ENCODE results near the gene ATP11A. TPM values are rescaled to one million over a fixed set of nuclear protein-coding genes. Genes with fewer than 3 reads are reported as not detected.

Gene ATP11A
- total RNA-seq = 10 to 100 TPM; 22.1 to 27.2 (median 26.8) TPM

DNA sequence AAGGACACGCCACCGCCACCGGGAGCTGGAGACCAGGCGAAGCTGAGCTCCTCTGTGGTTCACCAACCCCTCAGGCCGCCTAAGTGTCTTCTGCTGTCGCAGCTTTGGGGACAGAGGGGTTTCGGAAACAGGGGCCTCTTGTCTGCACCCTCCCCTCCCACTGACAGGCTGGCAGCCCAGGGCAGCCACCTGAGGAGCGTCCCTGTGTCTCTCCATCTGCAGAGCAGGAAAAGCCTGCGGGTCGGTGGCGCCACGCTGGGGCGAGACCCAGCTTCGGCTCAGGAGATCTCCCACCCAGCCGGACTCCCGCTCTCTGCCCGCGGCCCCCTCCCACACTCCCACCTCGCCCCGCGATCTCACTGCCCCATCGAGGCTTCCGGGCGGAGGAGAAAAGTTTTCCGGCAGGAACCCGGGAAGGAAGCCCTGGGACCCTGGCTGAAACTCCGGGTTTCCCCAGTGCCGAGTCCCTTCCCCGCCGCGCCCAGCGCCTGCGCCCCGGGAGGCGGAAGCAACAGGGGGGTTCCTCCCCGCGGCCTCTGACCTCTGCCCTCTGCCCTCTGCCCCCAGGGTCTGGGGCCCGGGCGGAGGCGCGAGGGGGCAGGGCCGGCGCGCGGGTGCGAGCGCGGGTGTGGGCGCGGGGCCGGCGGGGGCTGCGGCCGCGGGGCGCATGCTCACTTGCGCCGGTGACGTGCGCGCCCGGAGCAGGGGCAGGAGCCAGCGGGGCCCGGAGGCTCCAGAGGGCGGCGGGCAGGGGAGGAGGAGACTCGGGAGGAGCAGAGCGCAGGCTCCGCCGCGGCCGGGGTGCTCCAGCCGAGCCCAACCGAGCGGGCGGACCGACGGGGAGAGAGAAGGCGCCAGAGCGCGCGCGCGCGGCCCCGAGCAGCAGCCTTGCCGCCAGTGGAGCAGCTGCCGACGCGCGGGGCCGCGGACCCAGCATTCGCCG, at the start of gene ATP11A:
Gene ATP11A (plus strand): TSS at position 736 of the 943 bp plus-strand sequence. CDS start 379 bp downstream, outside the sequence.
- intact Hi-C loops (cut with DNase I; ENCODE audit: low total_unique reads) = no loop called here

DNA sequence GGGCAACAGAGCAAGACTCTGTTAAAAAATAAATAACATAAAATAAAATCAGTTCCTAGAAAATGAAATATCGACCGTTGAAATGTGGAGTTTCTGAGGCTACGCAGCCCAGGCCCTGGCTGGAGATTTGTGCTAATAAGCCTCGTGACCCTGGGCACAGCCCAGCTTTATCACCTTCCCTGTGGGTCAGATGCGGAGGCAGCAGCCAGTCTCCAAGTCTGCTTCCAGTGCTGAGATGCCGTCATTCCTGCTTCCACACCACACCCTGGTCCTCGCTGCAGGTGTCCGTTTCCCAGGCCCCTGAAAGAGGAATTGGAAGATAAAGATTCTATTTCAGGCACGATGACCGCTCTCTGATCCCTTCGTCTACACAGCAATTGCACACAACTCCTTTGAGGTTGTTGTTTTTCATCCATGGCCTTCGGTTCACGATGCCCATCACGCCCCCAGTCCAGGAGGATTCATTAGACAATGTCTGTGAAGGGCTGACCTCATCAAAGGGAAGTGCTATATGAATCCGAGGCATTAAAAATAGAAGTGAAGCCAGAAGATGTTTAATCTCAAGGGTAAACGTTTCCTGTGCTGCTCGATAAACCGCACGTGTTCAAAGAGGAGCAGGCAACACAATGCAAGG, 48.3 kb upstream of the ATP11A start:
- intact Hi-C loops (cut with DNase I; ENCODE audit: low total_unique reads) = no loop called here
- TF ChIP-seq POLR2AphosphoS5 (IDR thresholded peaks at IDR 0.05) (no peak), POLR2A (IDR thresholded peaks at IDR 0.05) (no peak)
- TF ChIP-seq, protein P1, sequence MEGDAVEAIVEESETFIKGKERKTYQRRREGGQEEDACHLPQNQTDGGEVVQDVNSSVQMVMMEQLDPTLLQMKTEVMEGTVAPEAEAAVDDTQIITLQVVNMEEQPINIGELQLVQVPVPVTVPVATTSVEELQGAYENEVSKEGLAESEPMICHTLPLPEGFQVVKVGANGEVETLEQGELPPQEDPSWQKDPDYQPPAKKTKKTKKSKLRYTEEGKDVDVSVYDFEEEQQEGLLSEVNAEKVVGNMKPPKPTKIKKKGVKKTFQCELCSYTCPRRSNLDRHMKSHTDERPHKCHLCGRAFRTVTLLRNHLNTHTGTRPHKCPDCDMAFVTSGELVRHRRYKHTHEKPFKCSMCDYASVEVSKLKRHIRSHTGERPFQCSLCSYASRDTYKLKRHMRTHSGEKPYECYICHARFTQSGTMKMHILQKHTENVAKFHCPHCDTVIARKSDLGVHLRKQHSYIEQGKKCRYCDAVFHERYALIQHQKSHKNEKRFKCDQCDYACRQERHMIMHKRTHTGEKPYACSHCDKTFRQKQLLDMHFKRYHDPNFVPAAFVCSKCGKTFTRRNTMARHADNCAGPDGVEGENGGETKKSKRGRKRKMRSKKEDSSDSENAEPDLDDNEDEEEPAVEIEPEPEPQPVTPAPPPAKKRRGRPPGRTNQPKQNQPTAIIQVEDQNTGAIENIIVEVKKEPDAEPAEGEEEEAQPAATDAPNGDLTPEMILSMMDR (IDR thresholded peaks at IDR 0.05) = no peak
- Histone ChIP-seq H3K4me1 (no peaks in the 10 kb centered on the region), H3K27ac (no peak overlapping the region), H3K4me3 (no peak overlapping the region), H3K27me3 (peaks cover 2 to 34% of the 10 kb centered on the region in 2 donors), H3K36me3 (no peaks in the 10 kb centered on the region), H3K9me3 (no peaks in the 10 kb centered on the region)
- DNase-seq (ENCODE audit: low spot score in 2 of 2) = peak in 1 of 2 donors; percentile 15

More for the DNA sequence above, at the start of gene ATP11A:
- no peaks in the 10 kb centered on the region for H3K27me3 ChIP-seq
- peaks cover 0 to 12% of the 10 kb centered on the region in 2 donors for H3K4me1 ChIP-seq
- DNase-seq (ENCODE audit: low spot score in 2 of 2) = peak; percentile 77 to 89
- H3K9me3 ChIP-seq = no peaks in the 10 kb centered on the region
- peak within 1 kb of the TSS; percentile 85 to 98 (median 96) for H3K4me3 ChIP-seq
- H3K27ac ChIP-seq = peak within 1 kb of the TSS; percentile 93 to 96
- H3K36me3 ChIP-seq = no peaks in the 10 kb centered on the region
- TF ChIP-seq POLR2AphosphoS5 (IDR thresholded peaks at IDR 0.05) (peak in 2 of 3 donors; percentile 54 to 60), POLR2A (IDR thresholded peaks at IDR 0.05) (no peak)
- TF ChIP-seq, protein P1 (IDR thresholded peaks at IDR 0.05) = no peak

DNA sequence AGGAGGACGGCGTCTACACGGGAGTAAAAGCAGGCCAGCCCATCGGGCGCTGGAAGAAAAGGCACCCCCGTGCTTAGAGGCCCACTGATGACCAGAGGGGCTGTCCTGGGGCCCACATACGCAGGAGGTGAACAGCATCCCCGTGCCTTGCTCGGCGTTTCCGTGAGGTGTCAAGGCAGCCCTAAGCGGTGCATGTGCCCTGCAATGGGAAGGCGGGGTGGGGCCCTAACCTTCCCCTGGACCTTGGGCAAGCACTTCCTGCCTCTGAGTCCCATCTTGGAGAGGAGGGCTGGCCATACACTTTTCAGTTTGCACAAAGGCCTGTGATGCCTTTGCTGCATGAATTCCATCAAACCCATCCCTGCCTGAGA, 47.8 kb upstream of the ATP11A start:
- H3K27ac ChIP-seq = no peak overlapping the region
- no peaks in the 10 kb centered on the region for H3K9me3 ChIP-seq
- H3K4me3 ChIP-seq = no peak overlapping the region
- peaks cover 2 to 29% of the 10 kb centered on the region in 2 donors for H3K27me3 ChIP-seq
- intact Hi-C loops (cut with DNase I; ENCODE audit: low total_unique reads) = no loop called here
- H3K36me3 ChIP-seq = no peaks in the 10 kb centered on the region
- peak in 1 of 2 donors; percentile 3 for DNase-seq (ENCODE audit: low spot score in 2 of 2)
- H3K4me1 ChIP-seq = no peaks in the 10 kb centered on the region
- TF ChIP-seq POLR2A (IDR thresholded peaks at IDR 0.05) = no peak
- TF ChIP-seq POLR2AphosphoS5 (IDR thresholded peaks at IDR 0.05) = no peak
- TF ChIP-seq, protein P1 (IDR thresholded peaks at IDR 0.05) = no peak

GRCh38 chr13:112643759-112644459, 45.9 kb upstream of the ATP11A start:
- DNase-seq (ENCODE audit: low spot score in 2 of 2) = peak in 1 of 2 donors; percentile 31
- H3K36me3 ChIP-seq = no peaks in the 10 kb centered on the region
- H3K4me1 ChIP-seq = no peaks in the 10 kb centered on the region
- TF ChIP-seq POLR2A (IDR thresholded peaks at IDR 0.05) (no peak), POLR2AphosphoS5 (IDR thresholded peaks at IDR 0.05) (no peak)
- TF ChIP-seq, protein P1 (IDR thresholded peaks at IDR 0.05) = no peak
- no peaks in the 10 kb centered on the region for H3K9me3 ChIP-seq
- peaks cover 1 to 13% of the 10 kb centered on the region in 2 donors for H3K27me3 ChIP-seq
- H3K4me3 ChIP-seq = no peak overlapping the region
- intact Hi-C loops (cut with DNase I; ENCODE audit: low total_unique reads) = no loop called here
- H3K27ac ChIP-seq = no peak overlapping the region
